T-helper 17 cell (primary cell): ENCODE measurements around the gene ENOX2. TPM values are rescaled to one million over a fixed set of nuclear protein-coding genes. Genes with fewer than 3 reads are reported as not detected.

ENCODE experiments used
- ATAC-seq: fragments of 150-1000 bp; cut with Tn5 transposase; 2 replicates; pipeline ENCODE4 v1.10.0; 2021; ENCODE audit warnings: mild to moderate bottlenecking, moderate library complexity
- DNase-seq, 3 donors: peaks; one replicate each; pipeline versions ENCODE4 v3.0.0 to v3.0.0-alpha.2; 2020 to 2021
- H3K9me3 ChIP-seq: one replicate; pipeline ENCODE4 v1.7.0; 2013; ENCODE audit warnings: low read length, mild to moderate bottlenecking; ENCODE audit not compliant: control insufficient read depth, poor library complexity, severe bottlenecking
- H3K27ac Mint-ChIP-seq: one replicate; pipeline ENCODE4 v1.8.0; 2022; ENCODE audit warnings: mild to moderate bottlenecking, moderate library complexity, mixed read lengths
- H3K27me3 Mint-ChIP-seq: one replicate; pipeline ENCODE4 v1.8.0; 2022; ENCODE audit warnings: mixed read lengths
- H3K36me3 Mint-ChIP-seq: one replicate; pipeline ENCODE4 v1.8.0; 2022; ENCODE audit warnings: low read depth, mixed read lengths
- H3K4me1 Mint-ChIP-seq: one replicate; pipeline ENCODE4 v1.8.0; 2022; ENCODE audit warnings: mild to moderate bottlenecking, mixed read lengths
- H3K4me3 Mint-ChIP-seq: one replicate; pipeline ENCODE4 v1.8.0; 2022; ENCODE audit warnings: mild to moderate bottlenecking, moderate library complexity, mixed read lengths
- total RNA-seq, 4 donors: library from RNA in 2 of 4; stranded (reverse) in 2 of 4; gene quantifications; one replicate each; pipeline ENCODE4 v1.2.3 and lab custom pipeline; 2022 to 2026

The ENOX2 gene
- total RNA-seq, 2 donors from 2014 or later, result 7.3 to 9.8 TPM

GRCh38 chrX:130789793-130790192, 113.2 kb downstream of the ENOX2 start:
- no peaks in the 10 kb centered on the region for H3K4me1 Mint-ChIP-seq
- H3K4me3 Mint-ChIP-seq, result no peak overlapping the region
- DNase-seq (no peak), ATAC-seq (no peak)
- no peaks in the 10 kb centered on the region for H3K27me3 Mint-ChIP-seq
- no peaks in the 10 kb centered on the region for H3K36me3 Mint-ChIP-seq
- no peak overlapping the region for H3K27ac Mint-ChIP-seq
- no peaks in the 10 kb centered on the region for H3K9me3 ChIP-seq

GRCh38 chrX:130788786-130789581, 114.0 kb downstream of the ENOX2 start:
- Mint-ChIP-seq H3K4me3 (no peak overlapping the region), H3K27ac (no peak overlapping the region), H3K4me1 (no peaks in the 10 kb centered on the region), H3K36me3 (no peaks in the 10 kb centered on the region), H3K27me3 (no peaks in the 10 kb centered on the region)
- no peaks in the 10 kb centered on the region for H3K9me3 ChIP-seq
- no peak for ATAC-seq
- DNase-seq, result no peak

GRCh38 chrX:130786030-130786429, 117.0 kb downstream of the ENOX2 start:
- no peaks in the 10 kb centered on the region for H3K9me3 ChIP-seq
- Mint-ChIP-seq H3K27ac (no peak overlapping the region), H3K27me3 (no peaks in the 10 kb centered on the region), H3K4me1 (no peaks in the 10 kb centered on the region), H3K36me3 (no peaks in the 10 kb centered on the region), H3K4me3 (no peak overlapping the region)
- ATAC-seq (no peak), DNase-seq (no peak)

- H3K27ac Mint-ChIP-seq, result no peak overlapping the region
- H3K4me1 Mint-ChIP-seq, result no peaks in the 10 kb centered on the region
- ATAC-seq (no peak), DNase-seq (no peak)
- H3K27me3 Mint-ChIP-seq, result no peaks in the 10 kb centered on the region
- no peaks in the 10 kb centered on the region for H3K9me3 ChIP-seq
- peaks cover 3% of the 10 kb centered on the region for H3K36me3 Mint-ChIP-seq
- H3K4me3 Mint-ChIP-seq, result no peak overlapping the region
Measured at GRCh38 chrX:130778773-130779172, 124.2 kb downstream of the ENOX2 start.

- H3K4me3 Mint-ChIP-seq, result no peak overlapping the region
- H3K27me3 Mint-ChIP-seq, result no peaks in the 10 kb centered on the region
- ATAC-seq, result no peak
Measured at GRCh38 chrX:130775849-130776248, 127.2 kb downstream of the ENOX2 start.

GRCh38 chrX:130772776-130773143, 130.2 kb downstream of the ENOX2 start:
- DNase-seq, result no peak
- ATAC-seq, result no peak
- H3K27ac Mint-ChIP-seq, result no peak overlapping the region
- no peaks in the 10 kb centered on the region for H3K27me3 Mint-ChIP-seq
- no peak overlapping the region for H3K4me3 Mint-ChIP-seq
- H3K9me3 ChIP-seq, result no peaks in the 10 kb centered on the region
- H3K36me3 Mint-ChIP-seq, result no peaks in the 10 kb centered on the region
- no peaks in the 10 kb centered on the region for H3K4me1 Mint-ChIP-seq

More at GRCh38 chrX:130775849-130776248, 127.2 kb downstream of the ENOX2 start:
- H3K9me3 ChIP-seq, result no peaks in the 10 kb centered on the region
- H3K36me3 Mint-ChIP-seq, result peaks cover 3% of the 10 kb centered on the region
- H3K4me1 Mint-ChIP-seq, result no peaks in the 10 kb centered on the region
- H3K27ac Mint-ChIP-seq, result no peak overlapping the region
- DNase-seq, result no peak

- H3K27ac Mint-ChIP-seq, result no peak overlapping the region
- no peaks in the 10 kb centered on the region for H3K36me3 Mint-ChIP-seq
- no peaks in the 10 kb centered on the region for H3K4me1 Mint-ChIP-seq
- ATAC-seq (no peak), DNase-seq (no peak)
- H3K9me3 ChIP-seq, result no peaks in the 10 kb centered on the region
- H3K27me3 Mint-ChIP-seq, result no peaks in the 10 kb centered on the region
- H3K4me3 Mint-ChIP-seq, result no peak overlapping the region
Measured at GRCh38 chrX:130772105-130772775, 130.8 kb downstream of the ENOX2 start.

- DNase-seq (no peak), ATAC-seq (no peak)
- Mint-ChIP-seq H3K4me3 (no peak overlapping the region), H3K27me3 (no peaks in the 10 kb centered on the region), H3K27ac (no peak overlapping the region), H3K4me1 (no peaks in the 10 kb centered on the region), H3K36me3 (no peaks in the 10 kb centered on the region)
- H3K9me3 ChIP-seq, result no peaks in the 10 kb centered on the region
Measured at GRCh38 chrX:130771648-130772047, 131.4 kb downstream of the ENOX2 start.

- ATAC-seq (no peak), DNase-seq (no peak)
- H3K9me3 ChIP-seq, result no peaks in the 10 kb centered on the region
- Mint-ChIP-seq H3K4me1 (no peaks in the 10 kb centered on the region), H3K27me3 (no peaks in the 10 kb centered on the region), H3K36me3 (no peaks in the 10 kb centered on the region), H3K27ac (no peak overlapping the region), H3K4me3 (no peak overlapping the region)
Measured at GRCh38 chrX:130771230-130771629, 131.8 kb downstream of the ENOX2 start.

- no peaks in the 10 kb centered on the region for H3K4me1 Mint-ChIP-seq
- no peak overlapping the region for H3K27ac Mint-ChIP-seq
- H3K4me3 Mint-ChIP-seq, result no peak overlapping the region
- H3K27me3 Mint-ChIP-seq, result no peaks in the 10 kb centered on the region
- H3K9me3 ChIP-seq, result no peaks in the 10 kb centered on the region
- no peaks in the 10 kb centered on the region for H3K36me3 Mint-ChIP-seq
- DNase-seq (no peak), ATAC-seq (no peak)
Measured at GRCh38 chrX:130770615-130771014, 132.4 kb downstream of the ENOX2 start.

- H3K4me1 Mint-ChIP-seq, result no peaks in the 10 kb centered on the region
- H3K27me3 Mint-ChIP-seq, result no peaks in the 10 kb centered on the region
- H3K27ac Mint-ChIP-seq, result no peak overlapping the region
- ATAC-seq (no peak), DNase-seq (no peak)
- H3K36me3 Mint-ChIP-seq, result no peaks in the 10 kb centered on the region
- H3K4me3 Mint-ChIP-seq, result no peak overlapping the region
- no peaks in the 10 kb centered on the region for H3K9me3 ChIP-seq
Measured at GRCh38 chrX:130769835-130770234, 133.2 kb downstream of the ENOX2 start.

GRCh38 chrX:130758072-130758471, 144.9 kb downstream of the ENOX2 start:
- ATAC-seq (no peak), DNase-seq (no peak)
- no peaks in the 10 kb centered on the region for H3K9me3 ChIP-seq
- no peak overlapping the region for H3K4me3 Mint-ChIP-seq
- no peak overlapping the region for H3K27ac Mint-ChIP-seq
- H3K4me1 Mint-ChIP-seq, result no peaks in the 10 kb centered on the region
- H3K27me3 Mint-ChIP-seq, result no peaks in the 10 kb centered on the region
- peaks cover 2% of the 10 kb centered on the region for H3K36me3 Mint-ChIP-seq

- H3K27ac Mint-ChIP-seq, result no peak overlapping the region
- H3K4me1 Mint-ChIP-seq, result no peaks in the 10 kb centered on the region
- ATAC-seq, result no peak
- H3K36me3 Mint-ChIP-seq, result no peaks in the 10 kb centered on the region
- no peaks in the 10 kb centered on the region for H3K27me3 Mint-ChIP-seq
- H3K9me3 ChIP-seq, result no peaks in the 10 kb centered on the region
- no peak for DNase-seq
- no peak overlapping the region for H3K4me3 Mint-ChIP-seq
Measured at GRCh38 chrX:130756233-130756632, 146.8 kb downstream of the ENOX2 start.

- Mint-ChIP-seq H3K4me1 (no peaks in the 10 kb centered on the region), H3K27me3 (no peaks in the 10 kb centered on the region), H3K36me3 (no peaks in the 10 kb centered on the region), H3K27ac (no peak overlapping the region), H3K4me3 (no peak overlapping the region)
- no peak for DNase-seq
- H3K9me3 ChIP-seq, result no peaks in the 10 kb centered on the region
- no peak for ATAC-seq
Measured at GRCh38 chrX:130754353-130754752, 148.7 kb downstream of the ENOX2 start.
